ENCODE data around the gene DDR2. TPM values are rescaled to one million over a fixed set of nuclear protein-coding genes. Genes with fewer than 3 reads are reported as not detected.

Gene DDR2
- total RNA-seq, 2 experiments from 2014 or later = 0.19 to 0.38 TPM

DNA sequence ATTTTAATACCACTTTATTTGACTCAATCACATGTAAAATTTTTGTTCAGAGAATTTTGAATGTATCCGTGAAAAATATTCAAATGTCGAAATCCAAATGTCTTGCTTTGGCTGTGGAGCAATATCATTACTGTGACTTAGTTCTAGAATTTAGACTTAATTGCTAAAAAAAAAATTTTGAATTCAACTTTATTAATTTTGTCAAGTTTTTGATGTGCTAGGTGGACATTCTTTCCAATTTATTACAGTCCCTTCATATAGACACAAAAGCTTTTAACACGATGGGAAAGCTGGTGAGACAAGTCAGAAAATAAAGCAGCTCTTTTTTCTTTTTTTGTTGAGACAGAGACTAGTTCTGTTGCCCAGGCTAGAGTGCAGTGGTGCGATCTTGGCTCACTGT lies 62.6 kb downstream of the DDR2 start:
- Mint-ChIP-seq H3K36me3 (no peaks in the 10 kb centered on the region), H3K4me1 (no peaks in the 10 kb centered on the region), H3K4me3 (no peak overlapping the region), H3K9me3 (no peaks in the 10 kb centered on the region), H3K27ac (no peak overlapping the region), H3K27me3 (peaks cover 13% of the 10 kb centered on the region)
- no peak for DNase-seq

DNA sequence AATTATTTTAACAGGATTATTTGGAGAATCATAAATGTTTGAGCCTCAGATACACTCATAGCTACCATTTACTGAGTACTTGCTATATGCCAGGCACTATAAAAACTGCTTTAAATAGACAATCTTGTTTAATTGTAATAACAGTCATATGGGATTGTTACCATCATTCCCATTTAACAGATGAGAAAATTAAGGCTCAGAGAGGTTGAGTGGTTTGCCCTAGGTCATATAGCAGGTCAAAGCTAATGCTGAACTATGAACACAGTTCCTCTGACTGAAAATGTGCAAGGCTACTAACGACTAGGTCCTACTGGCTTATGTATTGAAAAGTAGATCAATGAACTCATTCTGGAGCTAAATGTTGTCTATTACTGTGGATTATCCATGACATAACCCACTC lies 63.4 kb downstream of the DDR2 start:
- Mint-ChIP-seq H3K4me1 (no peaks in the 10 kb centered on the region), H3K27me3 (peaks cover 13% of the 10 kb centered on the region), H3K9me3 (no peaks in the 10 kb centered on the region), H3K4me3 (no peak overlapping the region), H3K27ac (no peak overlapping the region), H3K36me3 (no peaks in the 10 kb centered on the region)
- no peak for DNase-seq

GRCh38 chr1:162696286-162696862 lies 64.1 kb downstream of the DDR2 start:
- Mint-ChIP-seq H3K9me3 (no peaks in the 10 kb centered on the region), H3K4me1 (no peaks in the 10 kb centered on the region), H3K27ac (no peak overlapping the region), H3K36me3 (no peaks in the 10 kb centered on the region), H3K4me3 (no peak overlapping the region), H3K27me3 (peaks cover 13% of the 10 kb centered on the region)
- no peak for DNase-seq

GRCh38 chr1:162697140-162697895 lies 65.1 kb downstream of the DDR2 start:
- Mint-ChIP-seq H3K4me1 (no peaks in the 10 kb centered on the region), H3K27ac (no peak overlapping the region), H3K4me3 (no peak overlapping the region), H3K27me3 (peaks cover 13% of the 10 kb centered on the region), H3K36me3 (no peaks in the 10 kb centered on the region), H3K9me3 (no peaks in the 10 kb centered on the region)
- no peak for DNase-seq

DNA sequence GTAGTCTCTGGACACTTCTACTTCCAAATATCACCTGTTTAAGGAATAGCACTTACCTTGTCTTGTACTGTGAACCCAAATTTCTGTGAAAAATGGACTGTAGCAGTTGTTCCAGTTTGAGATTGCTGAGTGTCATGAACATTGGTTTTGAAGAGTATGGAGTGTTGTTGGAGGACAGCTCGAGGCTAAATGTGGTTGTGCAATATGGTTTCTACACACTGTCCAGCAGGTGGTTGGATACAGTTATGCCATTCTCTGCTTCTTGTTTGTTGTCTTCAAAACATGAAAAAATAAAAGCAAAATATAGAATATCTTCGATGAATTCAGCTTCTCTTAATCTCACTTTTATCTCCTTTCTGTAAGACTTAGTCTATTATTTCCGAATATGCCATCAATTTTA lies 67.1 kb downstream of the DDR2 start:
- Mint-ChIP-seq H3K36me3 (no peaks in the 10 kb centered on the region), H3K9me3 (no peaks in the 10 kb centered on the region), H3K4me3 (no peak overlapping the region), H3K27ac (no peak overlapping the region), H3K4me1 (no peaks in the 10 kb centered on the region), H3K27me3 (peaks cover 7% of the 10 kb centered on the region)
- no peak for DNase-seq

DNA sequence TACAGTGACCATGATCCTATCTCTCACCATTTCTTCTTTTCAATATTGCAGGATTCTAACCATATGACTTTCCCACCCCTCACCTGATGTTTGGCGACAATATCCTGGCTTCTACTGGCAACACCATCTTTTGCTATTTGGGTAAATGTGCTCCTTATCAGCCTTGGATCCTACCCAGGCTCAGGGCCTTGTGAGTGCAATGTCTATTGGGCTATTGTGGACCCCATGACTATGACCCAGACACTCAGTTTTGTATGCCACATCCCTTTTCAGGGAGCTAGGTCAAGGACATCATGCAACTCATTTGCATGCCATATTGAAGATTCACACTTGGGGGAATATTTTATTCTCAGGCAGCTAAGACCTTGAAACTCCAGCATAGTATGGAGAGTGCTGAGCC lies 67.9 kb downstream of the DDR2 start:
- H3K27me3 Mint-ChIP-seq = peaks cover 5% of the 10 kb centered on the region
- no peaks in the 10 kb centered on the region for H3K36me3 Mint-ChIP-seq
- H3K9me3 Mint-ChIP-seq = no peaks in the 10 kb centered on the region
- H3K27ac Mint-ChIP-seq = no peak overlapping the region
- no peaks in the 10 kb centered on the region for H3K4me1 Mint-ChIP-seq
- no peak overlapping the region for H3K4me3 Mint-ChIP-seq
- DNase-seq = no peak

- no peak overlapping the region for H3K27ac Mint-ChIP-seq
These were observed 69.0 kb downstream of the DDR2 start for GRCh38 chr1:162701286-162701685.

GRCh38 chr1:162702628-162703027 lies 70.4 kb downstream of the DDR2 start:
- DNase-seq = no peak
- H3K4me1 Mint-ChIP-seq = no peaks in the 10 kb centered on the region
- no peak overlapping the region for H3K27ac Mint-ChIP-seq
- no peaks in the 10 kb centered on the region for H3K36me3 Mint-ChIP-seq
- no peaks in the 10 kb centered on the region for H3K9me3 Mint-ChIP-seq
- no peak overlapping the region for H3K4me3 Mint-ChIP-seq
- H3K27me3 Mint-ChIP-seq = no peaks in the 10 kb centered on the region

More at GRCh38 chr1:162701286-162701685, 69.0 kb downstream of the DDR2 start:
- H3K4me3 Mint-ChIP-seq = no peak overlapping the region
- peaks cover 5% of the 10 kb centered on the region for H3K27me3 Mint-ChIP-seq
- no peak for DNase-seq
- H3K36me3 Mint-ChIP-seq = no peaks in the 10 kb centered on the region
- no peaks in the 10 kb centered on the region for H3K4me1 Mint-ChIP-seq
- no peaks in the 10 kb centered on the region for H3K9me3 Mint-ChIP-seq

- no peaks in the 10 kb centered on the region for H3K4me1 Mint-ChIP-seq
- no peak for DNase-seq
- H3K36me3 Mint-ChIP-seq = no peaks in the 10 kb centered on the region
- no peaks in the 10 kb centered on the region for H3K27me3 Mint-ChIP-seq
- H3K4me3 Mint-ChIP-seq = no peak overlapping the region
- H3K27ac Mint-ChIP-seq = no peak overlapping the region
- no peaks in the 10 kb centered on the region for H3K9me3 Mint-ChIP-seq
These were observed 71.4 kb downstream of the DDR2 start for GRCh38 chr1:162703708-162704107.

DNA sequence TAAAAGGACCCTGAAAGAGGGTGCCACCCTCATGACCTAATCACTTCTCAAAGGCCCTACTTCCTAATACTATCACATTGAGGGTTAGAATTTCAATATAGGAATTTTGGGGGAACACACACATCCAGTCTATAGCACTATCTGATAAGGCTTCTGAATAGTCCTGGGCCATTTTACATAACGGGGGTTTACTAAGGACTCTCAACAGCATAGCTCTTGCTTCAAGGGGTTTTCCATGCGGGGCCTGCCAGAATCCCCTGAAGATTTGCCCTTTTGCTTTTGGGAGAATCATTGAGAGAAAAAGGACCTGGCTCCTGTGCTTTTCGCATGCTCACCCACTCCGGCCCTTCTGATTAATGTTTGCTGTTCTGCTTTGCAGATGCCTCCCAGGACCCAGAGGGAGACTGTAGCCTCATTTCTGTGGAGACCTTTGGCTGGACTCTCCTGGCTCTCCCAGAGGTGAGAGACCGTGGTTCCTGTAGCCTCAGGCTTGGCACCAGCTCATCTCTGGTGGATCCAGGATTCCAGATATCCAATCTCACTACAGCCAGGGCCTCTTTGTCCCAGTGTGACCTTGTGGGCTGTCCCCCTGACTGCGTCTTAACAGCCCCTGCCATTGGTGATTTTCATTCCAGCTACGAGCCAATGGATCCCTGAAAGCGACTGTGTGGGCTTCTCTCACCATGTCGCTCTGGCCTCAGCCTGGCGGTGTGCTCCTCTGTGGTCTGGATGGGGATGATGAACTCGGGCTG lies 72.6 kb downstream of the DDR2 start:
- Mint-ChIP-seq H3K27me3 (no peaks in the 10 kb centered on the region), H3K4me1 (peaks cover 1% of the 10 kb centered on the region), H3K27ac (no peak overlapping the region), H3K36me3 (no peaks in the 10 kb centered on the region), H3K9me3 (no peaks in the 10 kb centered on the region), H3K4me3 (no peak overlapping the region)
- no peak for DNase-seq

GRCh38 chr1:162706003-162706402 lies 73.7 kb downstream of the DDR2 start:
- H3K9me3 Mint-ChIP-seq = no peaks in the 10 kb centered on the region
- H3K27me3 Mint-ChIP-seq = no peaks in the 10 kb centered on the region
- H3K27ac Mint-ChIP-seq = no peak overlapping the region
- no peaks in the 10 kb centered on the region for H3K36me3 Mint-ChIP-seq
- H3K4me3 Mint-ChIP-seq = no peak overlapping the region
- peaks cover 2% of the 10 kb centered on the region for H3K4me1 Mint-ChIP-seq
- no peak for DNase-seq

- Mint-ChIP-seq H3K4me3 (no peak overlapping the region), H3K36me3 (no peaks in the 10 kb centered on the region), H3K9me3 (no peaks in the 10 kb centered on the region), H3K4me1 (peaks cover 2% of the 10 kb centered on the region), H3K27ac (no peak overlapping the region), H3K27me3 (no peaks in the 10 kb centered on the region)
- DNase-seq = no peak
These were observed 74.3 kb downstream of the DDR2 start for GRCh38 chr1:162706606-162707005.

GRCh38 chr1:162708286-162708685 lies 76.0 kb downstream of the DDR2 start:
- H3K27ac Mint-ChIP-seq = no peak overlapping the region
- H3K4me1 Mint-ChIP-seq = peaks cover 2% of the 10 kb centered on the region
- no peak overlapping the region for H3K4me3 Mint-ChIP-seq
- DNase-seq = no peak
- H3K9me3 Mint-ChIP-seq = no peaks in the 10 kb centered on the region
- no peaks in the 10 kb centered on the region for H3K27me3 Mint-ChIP-seq
- H3K36me3 Mint-ChIP-seq = no peaks in the 10 kb centered on the region

DNA sequence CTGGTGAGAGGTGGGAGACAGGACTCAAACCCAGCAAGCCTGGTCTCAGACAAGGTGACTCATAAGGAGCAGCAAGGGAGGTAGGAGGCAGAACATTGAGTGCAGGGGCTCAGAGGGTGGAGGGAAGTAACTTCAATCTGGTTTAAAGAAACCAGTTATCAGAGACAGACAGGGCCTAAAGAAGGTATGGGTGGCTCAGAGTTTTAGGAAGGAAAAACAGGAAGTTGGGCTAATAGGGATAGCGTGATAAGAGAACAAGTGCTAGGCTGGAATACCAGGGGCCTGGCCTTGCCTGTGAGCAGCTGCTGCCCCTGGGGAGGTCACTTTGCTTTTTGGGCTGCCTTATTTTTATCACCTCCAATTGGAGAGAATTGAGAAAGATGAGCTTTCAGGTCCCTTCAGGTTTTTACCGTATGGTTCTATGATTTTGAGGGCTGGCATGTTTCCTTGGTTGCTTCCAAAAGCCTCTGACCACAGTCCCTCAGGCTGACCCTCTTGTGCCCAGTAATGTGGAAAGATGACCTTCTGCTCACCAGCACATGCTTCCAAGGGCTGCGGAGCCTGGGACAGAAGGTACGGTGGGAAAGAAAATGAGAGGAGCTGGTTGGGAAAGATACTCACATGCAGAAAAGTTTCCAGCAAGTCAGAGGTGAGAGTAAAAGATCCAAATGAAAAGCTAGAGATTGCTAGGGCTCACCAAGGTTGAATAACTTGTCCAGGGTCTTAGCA lies 77.0 kb downstream of the DDR2 start:
- Mint-ChIP-seq H3K27me3 (no peaks in the 10 kb centered on the region), H3K4me3 (no peak overlapping the region)

GRCh38 chr1:162709870-162710269 lies 77.6 kb downstream of the DDR2 start:
- no peak overlapping the region for H3K27ac Mint-ChIP-seq
- H3K4me3 Mint-ChIP-seq = no peak overlapping the region
- H3K4me1 Mint-ChIP-seq = peaks cover 2% of the 10 kb centered on the region
- no peaks in the 10 kb centered on the region for H3K9me3 Mint-ChIP-seq
- DNase-seq = no peak
- H3K36me3 Mint-ChIP-seq = no peaks in the 10 kb centered on the region
- no peaks in the 10 kb centered on the region for H3K27me3 Mint-ChIP-seq

More for the DNA sequence above, 77.0 kb downstream of the DDR2 start:
- H3K27ac Mint-ChIP-seq = no peak overlapping the region
- no peak for DNase-seq
- H3K36me3 Mint-ChIP-seq = no peaks in the 10 kb centered on the region
- no peaks in the 10 kb centered on the region for H3K9me3 Mint-ChIP-seq
- H3K4me1 Mint-ChIP-seq = peaks cover 2% of the 10 kb centered on the region
